Measurements from ENCODE around the gene BAK1. TPM values are rescaled to one million over a fixed set of nuclear protein-coding genes. Genes with fewer than 3 reads are reported as not detected.

BAK1 gene
- total RNA-seq, 1 experiment from 2014 or later: 40.0 TPM

DNA sequence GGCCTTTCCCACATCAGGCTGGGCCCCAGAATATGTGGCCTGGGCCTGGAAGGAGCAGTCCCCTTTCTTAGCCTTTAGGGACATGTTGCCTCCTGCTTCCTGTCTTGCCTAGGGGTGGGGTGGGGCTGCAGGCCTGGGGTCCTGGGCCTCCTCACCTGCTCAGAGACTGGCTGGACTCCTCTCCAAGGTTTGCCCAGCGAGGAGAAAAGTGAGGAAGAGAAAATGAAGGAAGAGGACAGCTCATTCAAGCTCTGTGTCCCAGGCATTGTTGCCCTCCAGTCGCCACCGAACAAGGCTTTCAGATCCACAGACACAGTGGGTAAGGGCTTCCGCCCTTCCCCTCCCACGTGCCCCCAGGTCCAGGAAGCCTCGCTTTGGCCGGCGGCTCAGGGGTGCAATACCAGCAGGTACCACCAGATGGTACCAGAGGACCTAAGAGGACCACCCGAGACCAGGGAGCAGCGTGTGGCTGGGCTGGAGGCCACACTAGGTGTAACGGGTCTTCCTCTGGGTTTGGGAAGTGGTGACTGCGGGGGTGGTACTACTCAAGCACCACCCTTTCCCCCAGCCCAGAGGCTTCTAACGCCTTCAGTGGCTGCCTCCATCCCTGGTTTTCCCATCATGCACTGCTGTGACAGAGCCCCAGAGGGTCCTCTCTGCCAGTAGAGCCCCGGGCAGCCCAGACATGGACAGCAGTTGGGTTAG, 5.5 kb upstream of the BAK1 start:
- Histone ChIP-seq H3K23me2 (ENCODE audit: insufficient read length, low read depth, low read length, poor library complexity, severe bottlenecking) (no peaks in the 10 kb centered on the region), H3K56ac (ENCODE audit: insufficient read length, low read depth, low read length) (no peak overlapping the region), H3K18ac (ENCODE audit: insufficient read length, low read depth, low read length) (no peak overlapping the region), H2BK15ac (ENCODE audit: low read depth, low read length) (no peak overlapping the region), H2AFZ (ENCODE audit: low read length) (no peak overlapping the region), H3K4me1 (ENCODE audit: insufficient read depth, low read length) (no peaks in the 10 kb centered on the region; the same call in 1 of the 2 replicates), H4K91ac (ENCODE audit: insufficient read length, low read depth, low read length) (no peak overlapping the region), H4K20me1 (ENCODE audit: control insufficient read depth, insufficient read depth, insufficient read length) (no peaks in the 10 kb centered on the region), H3K79me2 (ENCODE audit: insufficient read depth, low read length) (no peaks in the 10 kb centered on the region), H4K8ac (replicated peaks; ENCODE audit: insufficient read length, low read depth, low read length) (no peak overlapping the region), H2BK20ac (ENCODE audit: low read depth, low read length, poor library complexity, severe bottlenecking) (no peak overlapping the region), H2BK120ac (ENCODE audit: low read depth, low read length, poor library complexity, severe bottlenecking) (no peak overlapping the region), H3K27me3 (ENCODE audit: insufficient read depth, low read length) (no peaks in the 10 kb centered on the region), H3K79me1 (ENCODE audit: insufficient read depth, low read depth, low read length, poor library complexity, severe bottlenecking) (no peaks in the 10 kb centered on the region), H3T11ph (ENCODE audit: low read length) (no peak overlapping the region), H3K4me2 (ENCODE audit: insufficient read depth, insufficient read length, low read length) (no peak overlapping the region), H3K4ac (ENCODE audit: low read depth, low read length) (no peak overlapping the region), H3K9me3 (ENCODE audit: control insufficient read depth, low read depth, low read length) (no peaks in the 10 kb centered on the region), H2BK5ac (ENCODE audit: insufficient read length, low read length) (no peak overlapping the region), H3K14ac (ENCODE audit: insufficient read depth, low read length) (no peak overlapping the region), H4K5ac (ENCODE audit: insufficient read length, low read depth, low read length) (no peak overlapping the region), H2AK5ac (ENCODE audit: insufficient read length, low read length) (no peak overlapping the region), H3K23ac (ENCODE audit: insufficient read length, low read depth, low read length) (no peak overlapping the region), H3K9ac (ENCODE audit: extremely low read depth, insufficient read length, low read length) (no peak overlapping the region), H3K27ac (ENCODE audit: insufficient read length, low read depth, low read length) (no peak overlapping the region), H2BK12ac (ENCODE audit: insufficient read length, low read depth, low read length) (no peak overlapping the region)
- peak; percentile 81 for DNase-seq
- no peak overlapping the region for H3K27ac Mint-ChIP-seq
- peaks cover 10% of the 10 kb centered on the region; the same call in 1 of the 2 replicates for H3K27me3 Mint-ChIP-seq (ENCODE audit: low read depth)
- no peaks in the 10 kb centered on the region for H3K36me3 Mint-ChIP-seq (ENCODE audit: insufficient read depth in 1 of 3, low read depth in 3 of 3)
- peak; percentile 95 for TF ChIP-seq CTCF (conservative IDR thresholded peaks at IDR 0.05)
- no peaks in the 10 kb centered on the region for H3K9me3 Mint-ChIP-seq
- no peak overlapping the region; a peak in 1 of 5 replicates for H3K4me3 Mint-ChIP-seq
- no CpG with 5 or more reads among the region's 14 CpGs for WGBS (ENCODE audit: extremely low coverage, insufficient read length, low lambda C conversion rate)
- peaks cover 9 to 15% of the 10 kb centered on the region in 2 experiments for H3K4me1 Mint-ChIP-seq
